OCI-LY1 (cell line): ENCODE results near the gene UBE2L6.

Experiments used
- H2AFZ ChIP-seq: fragments of 200-600 bp; sonication (generic), shearing (Covaris generic); 2 replicates; pipeline ENCODE4 v1.6.0; 2014; ENCODE audit warnings: antibody characterized with exemption, mild to moderate bottlenecking, low read length
- H3F3A ChIP-seq: fragments of 200-600 bp; sonication (generic), shearing (Covaris generic); 2 replicates; pipeline ENCODE4 v1.6.0; 2014; ENCODE audit warnings: mild to moderate bottlenecking, antibody characterized with exemption, low read length, moderate library complexity; ENCODE audit not compliant: insufficient read depth
- H3K27ac ChIP-seq: fragments of 200-600 bp; sonication (generic); 2 replicates; pipeline ENCODE4 v1.5.1; 2014; ENCODE audit warnings: low read length, mixed run types, mild to moderate bottlenecking, low read depth; ENCODE audit not compliant: poor library complexity, severe bottlenecking
- H3K27me3 ChIP-seq: fragments of 200-600 bp; sonication (generic); 2 replicates; pipeline ENCODE4 v1.6.0; 2014; ENCODE audit warnings: antibody characterized with exemption, mild to moderate bottlenecking, low read length, moderate library complexity; ENCODE audit not compliant: insufficient read depth
- H3K36me3 ChIP-seq: fragments of 200-600 bp; sonication (generic); 2 replicates; pipeline ENCODE4 v1.6.1; 2014; ENCODE audit warnings: mild to moderate bottlenecking, antibody characterized with exemption, low read length, moderate library complexity, mixed read lengths; ENCODE audit not compliant: insufficient read depth
- H3K4me1 ChIP-seq: fragments of 200-600 bp; sonication (generic); 2 replicates; pipeline ENCODE4 v1.5.1; 2014; ENCODE audit warnings: mild to moderate bottlenecking, low read length, moderate library complexity; ENCODE audit not compliant: insufficient read depth, severe bottlenecking
- H3K4me2 ChIP-seq: fragments of 200-600 bp; sonication (generic), shearing (Covaris generic); 2 replicates; pipeline ENCODE4 v1.6.1; 2014; ENCODE audit warnings: low read length
- H3K4me3 ChIP-seq: fragments of 200-600 bp; sonication (generic); 2 replicates; pipeline ENCODE4 v1.5.1; 2014; ENCODE audit warnings: low read length, low read depth, mild to moderate bottlenecking, mixed read lengths; ENCODE audit not compliant: poor library complexity, severe bottlenecking
- H3K79me2 ChIP-seq: fragments of 200-600 bp; shearing (Covaris generic); 2 replicates; pipeline ENCODE4 v1.6.1; 2016; ENCODE audit warnings: mixed run types, low read length, mixed read lengths; ENCODE audit not compliant: insufficient read depth
- H3K9ac ChIP-seq: fragments of 200-600 bp; sonication (generic), shearing (Covaris generic); 2 replicates; pipeline ENCODE4 v1.6.1; 2014; ENCODE audit warnings: mild to moderate bottlenecking, low read length, mixed read lengths
- H3K9me2 ChIP-seq: fragments of 200-600 bp; sonication (generic), shearing (Covaris generic); 2 replicates; pipeline ENCODE4 v1.6.1; 2014; ENCODE audit warnings: low read depth, mild to moderate bottlenecking, low read length, mixed read lengths
- H3K9me3 ChIP-seq: fragments of 200-600 bp; shearing (Covaris generic); 2 replicates; pipeline ENCODE4 v1.6.1; 2014; ENCODE audit warnings: low read length, mixed read lengths
- H4K20me1 ChIP-seq: fragments of 200-600 bp; sonication (generic), shearing (Covaris generic); 2 replicates; pipeline ENCODE4 v1.6.0; 2016; ENCODE audit warnings: mild to moderate bottlenecking, low read length; ENCODE audit not compliant: insufficient read depth
- EZH2 ChIP-seq: fragments of 200-600 bp; sonication (generic), shearing (Covaris generic); IDR thresholded peaks from 2 replicates; pipeline ENCODE4 v1.8.0; 2017; ENCODE audit warnings: borderline replicate concordance, mixed run types, mild to moderate bottlenecking, antibody characterized with exemption, low read length, moderate library complexity, mixed read lengths
- TF ChIP-seq, protein P1 (sequence below): fragments of 200-600 bp; sonication (generic), shearing (Covaris generic); IDR thresholded peaks from 2 replicates; pipeline ENCODE4 v1.5.1; 2017; ENCODE audit warnings: mild to moderate bottlenecking, antibody characterized with exemption, low read length, moderate library complexity, mixed read lengths

UBE2L6 gene

DNA sequence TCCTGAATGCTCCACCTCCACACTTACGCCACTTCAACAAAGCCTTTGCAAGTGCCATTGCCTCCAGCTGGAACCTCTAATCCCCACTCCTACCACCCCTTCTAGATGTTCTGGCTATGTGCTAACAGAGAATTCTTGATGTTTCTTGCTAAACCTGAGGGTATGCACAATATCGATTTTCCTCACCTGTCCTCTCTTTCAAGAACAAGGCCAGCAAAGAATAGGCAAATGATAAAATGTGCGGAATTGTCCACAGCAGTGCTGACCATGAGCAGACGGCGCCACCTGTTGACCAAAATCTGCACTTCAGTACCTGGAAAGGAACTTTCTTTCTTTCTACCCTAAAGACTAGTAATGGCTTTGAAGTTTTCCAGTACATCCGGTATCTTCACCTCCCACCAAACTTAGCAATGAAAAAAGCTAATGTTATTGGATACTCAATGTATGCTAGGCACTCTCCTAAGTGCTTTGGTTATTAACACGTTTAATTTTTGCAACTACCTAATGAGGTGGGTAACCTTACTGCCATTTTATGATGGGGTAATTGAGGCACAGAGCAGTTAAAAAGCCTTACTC, 40.3 kb downstream of the UBE2L6 start:
- Histone ChIP-seq H4K20me1 (no peaks in the 10 kb centered on the region), H3F3A (no peaks in the 10 kb centered on the region; the same call in 1 of the 2 replicates), H3K27ac (no peak overlapping the region), H3K4me3 (no peak overlapping the region), H3K27me3 (no peaks in the 10 kb centered on the region), H2AFZ (no peak overlapping the region), H3K4me2 (no peak overlapping the region), H3K9ac (no peak overlapping the region; the same call in 1 of the 2 replicates), H3K9me2 (no peaks in the 10 kb centered on the region), H3K36me3 (peaks cover 35% of the 10 kb centered on the region), H3K4me1 (peaks cover 22% of the 10 kb centered on the region), H3K9me3 (no peaks in the 10 kb centered on the region), H3K79me2 (peaks cover 16% of the 10 kb centered on the region)
- TF ChIP-seq EZH2 = no peak
- TF ChIP-seq, protein P1, sequence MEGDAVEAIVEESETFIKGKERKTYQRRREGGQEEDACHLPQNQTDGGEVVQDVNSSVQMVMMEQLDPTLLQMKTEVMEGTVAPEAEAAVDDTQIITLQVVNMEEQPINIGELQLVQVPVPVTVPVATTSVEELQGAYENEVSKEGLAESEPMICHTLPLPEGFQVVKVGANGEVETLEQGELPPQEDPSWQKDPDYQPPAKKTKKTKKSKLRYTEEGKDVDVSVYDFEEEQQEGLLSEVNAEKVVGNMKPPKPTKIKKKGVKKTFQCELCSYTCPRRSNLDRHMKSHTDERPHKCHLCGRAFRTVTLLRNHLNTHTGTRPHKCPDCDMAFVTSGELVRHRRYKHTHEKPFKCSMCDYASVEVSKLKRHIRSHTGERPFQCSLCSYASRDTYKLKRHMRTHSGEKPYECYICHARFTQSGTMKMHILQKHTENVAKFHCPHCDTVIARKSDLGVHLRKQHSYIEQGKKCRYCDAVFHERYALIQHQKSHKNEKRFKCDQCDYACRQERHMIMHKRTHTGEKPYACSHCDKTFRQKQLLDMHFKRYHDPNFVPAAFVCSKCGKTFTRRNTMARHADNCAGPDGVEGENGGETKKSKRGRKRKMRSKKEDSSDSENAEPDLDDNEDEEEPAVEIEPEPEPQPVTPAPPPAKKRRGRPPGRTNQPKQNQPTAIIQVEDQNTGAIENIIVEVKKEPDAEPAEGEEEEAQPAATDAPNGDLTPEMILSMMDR = peak; percentile 97

DNA sequence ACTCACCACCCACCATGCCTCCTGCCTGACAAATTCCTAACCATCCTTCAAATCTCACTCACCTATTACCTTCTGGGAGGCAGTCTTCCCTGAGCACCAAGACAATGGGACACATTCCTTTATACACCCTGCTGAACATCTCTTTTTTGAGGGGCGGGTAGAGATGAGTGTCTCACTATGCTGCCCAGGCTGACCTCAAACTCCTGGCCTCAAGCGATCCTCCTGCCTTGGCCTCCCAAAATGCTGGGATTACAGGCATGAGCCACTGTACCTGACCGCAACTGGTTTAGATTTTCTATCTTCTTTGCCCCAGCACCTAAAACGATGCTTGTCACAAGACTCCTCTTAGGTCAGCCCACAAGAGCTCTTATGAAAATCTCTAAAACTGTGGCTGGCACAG, 44.1 kb downstream of the UBE2L6 start:
- H2AFZ ChIP-seq = no peak overlapping the region
- no peaks in the 10 kb centered on the region for H3K9me3 ChIP-seq
- no peaks in the 10 kb centered on the region; the same call in 1 of the 2 replicates for H3F3A ChIP-seq
- no peak overlapping the region for H3K27ac ChIP-seq
- H3K4me3 ChIP-seq = no peak overlapping the region
- H3K36me3 ChIP-seq = peaks cover 27% of the 10 kb centered on the region
- no peak for TF ChIP-seq EZH2
- TF ChIP-seq, protein P1 = no peak
- H3K4me2 ChIP-seq = no peak overlapping the region
- H3K27me3 ChIP-seq = no peaks in the 10 kb centered on the region
- H3K4me1 ChIP-seq = no peaks in the 10 kb centered on the region
- H3K79me2 ChIP-seq = no peaks in the 10 kb centered on the region
- no peaks in the 10 kb centered on the region for H4K20me1 ChIP-seq
- H3K9ac ChIP-seq = no peak overlapping the region
- no peaks in the 10 kb centered on the region for H3K9me2 ChIP-seq

DNA sequence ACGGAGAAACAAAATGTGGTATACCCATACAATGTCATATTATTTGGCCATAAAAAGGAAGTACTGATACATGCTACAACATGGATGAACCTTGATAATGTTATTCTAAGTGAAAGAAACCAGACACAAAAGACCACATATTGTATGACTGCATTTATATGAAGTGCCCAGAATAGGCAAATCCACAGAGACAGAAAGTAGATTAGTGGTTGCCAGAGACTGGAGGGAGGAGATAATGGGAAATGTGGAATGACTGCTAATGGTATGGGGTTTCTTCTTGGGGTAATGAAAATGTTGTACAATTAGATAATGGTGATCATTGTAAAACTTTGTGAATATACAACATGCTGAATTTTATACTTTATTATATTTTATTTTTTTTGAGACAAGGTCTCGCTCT, 46.4 kb downstream of the UBE2L6 start:
- Histone ChIP-seq H3K9me2 (no peaks in the 10 kb centered on the region), H4K20me1 (no peaks in the 10 kb centered on the region), H3K36me3 (peaks cover 11% of the 10 kb centered on the region), H2AFZ (no peak overlapping the region), H3K9me3 (no peaks in the 10 kb centered on the region), H3K4me1 (peaks cover 2% of the 10 kb centered on the region), H3K27me3 (no peaks in the 10 kb centered on the region), H3K4me2 (no peak overlapping the region), H3K79me2 (no peaks in the 10 kb centered on the region), H3F3A (no peaks in the 10 kb centered on the region; the same call in 1 of the 2 replicates), H3K4me3 (no peak overlapping the region), H3K9ac (no peak overlapping the region), H3K27ac (no peak overlapping the region)
- TF ChIP-seq, protein P1 = no peak
- no peak for TF ChIP-seq EZH2
